ENCODE results near the gene CCNA2. TPM values are rescaled to one million over a fixed set of nuclear protein-coding genes. Genes with fewer than 3 reads are reported as not detected.
A peak's percentile ranks its signal among the peaks of the same experiment; 100 is the strongest.

CCNA2 gene
- 100 to 1,000 TPM; 128 to 143 TPM for total RNA-seq

DNA sequence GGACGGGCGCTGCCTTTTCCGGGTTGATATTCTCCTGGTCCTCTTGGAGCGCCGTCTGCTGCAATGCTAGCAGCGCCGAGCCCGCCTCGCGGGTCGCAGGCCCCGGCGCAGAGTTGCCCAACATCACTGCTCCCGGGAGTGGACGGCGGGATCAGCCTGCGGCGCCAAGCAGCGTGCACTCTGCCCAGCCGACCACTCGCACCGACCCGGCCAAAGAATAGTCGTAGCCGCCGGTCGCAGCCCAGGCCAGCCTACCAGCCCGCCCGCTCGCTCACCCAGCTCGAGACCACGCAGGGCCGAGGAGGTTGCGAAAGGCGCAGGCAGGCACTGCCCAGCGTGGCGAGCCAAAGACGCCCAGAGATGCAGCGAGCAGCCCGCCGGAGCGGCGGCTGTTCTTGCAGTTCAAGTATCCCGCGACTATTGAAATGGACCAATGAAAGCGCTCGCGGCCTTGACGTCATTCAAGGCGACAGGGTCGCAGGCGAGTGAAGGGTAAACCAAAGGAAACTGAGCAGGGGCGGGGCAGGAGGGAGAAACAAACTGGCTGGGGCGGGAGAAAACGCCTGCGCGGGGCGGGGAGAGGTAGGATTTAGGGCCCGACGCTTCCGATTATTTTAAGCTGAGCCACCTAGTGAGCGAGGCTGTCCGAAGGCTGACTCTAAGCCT, at the start of gene CCNA2:
Gene CCNA2, minus strand, starts transcription at position 379 of the 666 bp plus-strand sequence. Its CDS starts 255 bp downstream, at position 124.
- Mint-ChIP-seq H3K27ac (peak within 1 kb of the TSS; percentile 99), H3K36me3 (ENCODE audit: low read depth) (peaks cover 40% of the 10 kb centered on the region), H3K27me3 (no peaks in the 10 kb centered on the region), H3K9me3 (no peaks in the 10 kb centered on the region), H3K4me3 (peak within 1 kb of the TSS; percentile 96), H3K4me1 (peaks cover 34% of the 10 kb centered on the region)
- peak; percentile 99 for DNase-seq
- ChIA-PET CTCF (interaction anchor here (1.0 to 1.1 kb wide), 2 partner anchors 10 to 33 kb away, joined by 3 read pairs; no protein-coding TSS in a partner anchor), POLR2A (interaction anchor here (1.0 to 1.1 kb wide), 2 partner anchors 21 to 38 kb away, joined by 4 read pairs; no protein-coding TSS in a partner anchor)

GRCh38 chr4:121869841-121870822, 46.4 kb upstream of the CCNA2 start, which contains the start of gene BBS7:
Gene BBS7 (minus strand): TSS chr4:121870474. CDS start chr4:121870313, 161 bp downstream.
- Mint-ChIP-seq H3K9me3 (peaks cover 2% of the 10 kb centered on the region), H3K36me3 (ENCODE audit: low read depth) (peaks cover 21% of the 10 kb centered on the region), H3K4me1 (peaks cover 16% of the 10 kb centered on the region), H3K4me3 (peak within 1 kb of the TSS; percentile 85), H3K27ac (peak within 1 kb of the TSS; percentile 93), H3K27me3 (peaks cover 21% of the 10 kb centered on the region)
- CTCF ChIA-PET = interaction anchor here (0.5 to 2.1 kb wide), 6 partner anchors 12 to 1887 kb away, joined by 3 to 5 read pairs (median 4); partner anchors contain the start of gene SPRY1
- peak; percentile 97 for DNase-seq
- POLR2A ChIA-PET = no interaction called here

GRCh38 chr4:121863799-121864198, 40.1 kb upstream of the CCNA2 start:
- DNase-seq = no peak
- Mint-ChIP-seq H3K4me1 (peaks cover 5% of the 10 kb centered on the region), H3K27me3 (no peaks in the 10 kb centered on the region), H3K27ac (no peak overlapping the region), H3K4me3 (no peak overlapping the region), H3K9me3 (peaks cover 2% of the 10 kb centered on the region), H3K36me3 (ENCODE audit: low read depth) (peaks cover 32% of the 10 kb centered on the region)
- POLR2A ChIA-PET = interaction anchor here (0.5 kb wide), 1 partner anchor 14 kb away, joined by 4 read pairs; no protein-coding TSS in a partner anchor
- CTCF ChIA-PET = interaction anchor here (0.6 kb wide), 1 partner anchor 1452 kb away, joined by 3 read pairs; no protein-coding TSS in a partner anchor

DNA sequence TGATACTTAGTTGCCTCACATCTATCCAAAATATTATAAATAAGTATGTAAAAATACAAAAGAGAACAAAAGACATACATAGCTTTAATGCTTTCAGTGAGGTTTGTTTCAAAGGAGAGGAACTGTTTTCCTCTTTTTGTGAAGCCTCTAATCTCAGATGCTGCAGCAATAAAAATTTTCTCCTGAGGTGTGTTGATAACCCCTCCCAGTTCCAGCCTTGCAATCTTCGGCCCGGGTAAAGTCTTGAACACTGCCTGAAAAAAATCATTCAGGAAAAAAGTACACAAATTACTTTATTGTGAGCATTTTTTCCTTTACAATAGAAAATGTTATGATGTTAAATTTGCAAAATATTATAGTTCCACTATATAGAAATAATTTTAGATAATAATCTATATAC, 37.7 kb upstream of the CCNA2 start:
- Mint-ChIP-seq H3K27me3 (no peaks in the 10 kb centered on the region), H3K4me1 (peaks cover 2% of the 10 kb centered on the region), H3K27ac (no peak overlapping the region), H3K4me3 (no peak overlapping the region), H3K36me3 (ENCODE audit: low read depth) (peaks cover 26% of the 10 kb centered on the region), H3K9me3 (peaks cover 2% of the 10 kb centered on the region)
- POLR2A ChIA-PET = no interaction called here
- no peak for DNase-seq
- CTCF ChIA-PET = no interaction called here

DNA sequence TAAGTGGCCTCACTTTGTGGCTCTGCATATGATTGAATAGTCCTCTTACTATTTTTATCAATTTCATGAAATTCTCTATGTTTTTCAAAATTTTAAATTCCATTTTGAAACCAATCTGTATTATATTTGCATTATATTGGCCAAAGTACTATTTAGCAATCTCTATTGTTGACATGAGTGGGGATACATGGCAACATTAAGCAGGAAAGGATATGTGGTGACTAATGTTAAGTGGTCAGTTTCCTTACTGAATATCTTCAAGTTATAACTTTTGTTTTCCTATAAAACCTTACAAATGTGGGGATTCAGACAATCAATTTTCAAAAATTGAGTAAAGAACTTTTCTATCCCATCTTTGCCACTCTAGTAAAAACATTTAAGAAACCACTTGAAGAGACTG, 36.4 kb upstream of the CCNA2 start:
- no peak for DNase-seq
- Mint-ChIP-seq H3K27me3 (no peaks in the 10 kb centered on the region), H3K4me3 (no peak overlapping the region), H3K36me3 (ENCODE audit: low read depth) (peaks cover 18% of the 10 kb centered on the region), H3K4me1 (no peaks in the 10 kb centered on the region), H3K9me3 (no peaks in the 10 kb centered on the region), H3K27ac (no peak overlapping the region)
- ChIA-PET CTCF (no interaction called here), POLR2A (no interaction called here)

DNA sequence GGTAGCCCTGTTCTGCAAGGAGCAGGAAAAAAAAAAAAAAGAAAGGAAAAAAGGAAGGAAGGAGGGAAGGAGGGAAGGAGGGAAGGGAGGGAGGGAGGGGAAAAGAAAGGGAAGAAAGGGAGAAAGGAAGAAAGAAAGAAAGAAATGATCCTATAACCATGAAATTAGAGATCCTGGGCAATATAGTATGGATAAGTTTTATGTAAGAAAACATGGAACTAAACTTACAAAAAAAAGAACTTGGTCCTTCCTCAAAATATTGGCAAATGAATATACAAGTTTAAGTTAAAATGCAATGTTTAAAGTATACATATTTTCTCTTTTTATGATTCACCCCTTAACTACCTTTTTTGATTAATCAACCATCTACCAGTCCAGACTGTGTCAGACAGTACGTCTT, 27.7 kb upstream of the CCNA2 start:
- Mint-ChIP-seq H3K27me3 (no peaks in the 10 kb centered on the region), H3K9me3 (no peaks in the 10 kb centered on the region), H3K4me3 (no peak overlapping the region), H3K4me1 (no peaks in the 10 kb centered on the region), H3K36me3 (ENCODE audit: low read depth) (peaks cover 17% of the 10 kb centered on the region), H3K27ac (no peak overlapping the region)
- no peak for DNase-seq
- POLR2A ChIA-PET = no interaction called here
- CTCF ChIA-PET = no interaction called here

GRCh38 chr4:121846662-121847061, 23.0 kb upstream of the CCNA2 start:
- no peaks in the 10 kb centered on the region for H3K9me3 Mint-ChIP-seq
- no peaks in the 10 kb centered on the region for H3K27me3 Mint-ChIP-seq
- H3K4me1 Mint-ChIP-seq = no peaks in the 10 kb centered on the region
- H3K27ac Mint-ChIP-seq = no peak overlapping the region
- CTCF ChIA-PET = interaction anchor here (1.1 kb wide), 1 partner anchor 17 kb away, joined by 4 read pairs; no protein-coding TSS in a partner anchor
- no peak for DNase-seq
- POLR2A ChIA-PET = no interaction called here
- H3K36me3 Mint-ChIP-seq (ENCODE audit: low read depth) = peaks cover 25% of the 10 kb centered on the region
- no peak overlapping the region for H3K4me3 Mint-ChIP-seq

DNA sequence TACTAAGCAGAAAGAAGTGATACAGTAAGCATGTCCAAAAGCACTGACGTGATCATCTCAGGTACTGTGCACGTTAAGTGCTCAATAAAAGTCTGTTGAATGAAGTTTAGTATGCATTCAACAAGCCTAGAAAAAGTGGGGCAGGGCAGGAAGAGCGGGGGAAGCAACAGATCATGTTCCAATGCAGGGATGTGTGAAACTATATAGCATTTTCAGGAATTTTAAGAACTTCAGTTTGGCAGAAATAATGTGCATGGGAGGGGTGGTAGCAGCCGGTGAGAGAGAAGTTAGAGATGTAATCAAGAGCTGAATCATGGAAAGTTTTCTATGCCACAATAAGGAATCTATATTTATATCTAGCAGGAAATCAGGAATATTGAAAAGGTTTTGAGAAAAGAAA, 19.2 kb upstream of the CCNA2 start:
- DNase-seq = no peak
- H3K9me3 Mint-ChIP-seq = no peaks in the 10 kb centered on the region
- H3K36me3 Mint-ChIP-seq (ENCODE audit: low read depth) = peaks cover 31% of the 10 kb centered on the region
- no peak overlapping the region for H3K27ac Mint-ChIP-seq
- no peaks in the 10 kb centered on the region for H3K4me1 Mint-ChIP-seq
- no peak overlapping the region for H3K4me3 Mint-ChIP-seq
- ChIA-PET CTCF (no interaction called here), POLR2A (no interaction called here)
- H3K27me3 Mint-ChIP-seq = no peaks in the 10 kb centered on the region

GRCh38 chr4:121838136-121838535, 14.5 kb upstream of the CCNA2 start:
- Mint-ChIP-seq H3K27ac (no peak overlapping the region), H3K36me3 (ENCODE audit: low read depth) (peaks cover 21% of the 10 kb centered on the region)
- POLR2A ChIA-PET = no interaction called here

DNA sequence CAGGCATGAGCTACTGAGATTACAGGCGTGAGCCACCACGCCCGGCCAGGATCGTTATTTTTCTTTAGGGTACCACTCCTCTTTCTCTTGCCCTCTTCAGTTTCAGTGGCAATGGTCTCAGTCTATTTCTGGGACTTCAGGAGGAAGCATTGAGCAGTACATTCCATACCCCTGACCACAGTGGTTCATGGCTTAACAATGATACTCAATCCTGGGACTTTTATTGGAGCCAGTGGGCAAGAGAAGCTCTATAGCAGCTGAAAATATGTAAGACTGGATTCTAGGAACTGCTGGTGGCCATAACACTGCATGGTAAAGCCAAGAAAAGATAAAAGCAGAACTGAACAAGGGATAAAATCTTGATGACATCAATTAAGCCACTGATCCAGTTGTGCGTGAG, 5.8 kb upstream of the CCNA2 start:
- Mint-ChIP-seq H3K36me3 (ENCODE audit: low read depth) (no peaks in the 10 kb centered on the region), H3K9me3 (no peaks in the 10 kb centered on the region), H3K27me3 (no peaks in the 10 kb centered on the region), H3K27ac (no peak overlapping the region), H3K4me3 (no peak overlapping the region), H3K4me1 (peaks cover 3% of the 10 kb centered on the region)
- ChIA-PET POLR2A (no interaction called here), CTCF (interaction anchor here (1.0 to 1.3 kb wide), 3 partner anchors 15 to 71 kb away, joined by 3 to 4 read pairs (median 3); no protein-coding TSS in a partner anchor)
- no peak for DNase-seq

More at GRCh38 chr4:121838136-121838535, 14.5 kb upstream of the CCNA2 start:
- Mint-ChIP-seq H3K9me3 (no peaks in the 10 kb centered on the region), H3K4me1 (no peaks in the 10 kb centered on the region), H3K4me3 (no peak overlapping the region), H3K27me3 (no peaks in the 10 kb centered on the region)
- CTCF ChIA-PET = no interaction called here
- DNase-seq = no peak

DNA sequence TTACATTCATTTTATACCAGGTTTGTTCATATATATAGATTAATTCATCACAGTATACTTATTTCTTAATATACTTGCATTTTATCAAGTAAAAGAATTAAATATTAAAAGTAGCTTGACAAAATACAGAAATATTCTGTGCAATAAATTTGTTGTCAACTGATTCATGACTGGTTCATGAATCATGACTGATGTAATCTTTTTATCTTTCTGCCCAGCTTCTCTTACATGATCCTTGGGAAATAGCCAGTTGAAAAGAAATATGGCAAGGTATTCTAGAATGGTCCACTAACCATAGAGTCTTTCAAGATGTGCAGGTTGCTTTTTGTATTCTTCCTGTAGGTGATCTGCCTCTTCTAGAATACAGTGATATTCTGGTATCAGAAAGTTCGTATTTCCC, 4.2 kb upstream of the CCNA2 start:
- Mint-ChIP-seq H3K27ac (no peak overlapping the region), H3K9me3 (no peaks in the 10 kb centered on the region), H3K27me3 (no peaks in the 10 kb centered on the region), H3K36me3 (ENCODE audit: low read depth) (peaks cover 5% of the 10 kb centered on the region), H3K4me1 (peaks cover 3% of the 10 kb centered on the region), H3K4me3 (no peak overlapping the region)
- POLR2A ChIA-PET = no interaction called here
- CTCF ChIA-PET = no interaction called here
- DNase-seq = no peak

DNA sequence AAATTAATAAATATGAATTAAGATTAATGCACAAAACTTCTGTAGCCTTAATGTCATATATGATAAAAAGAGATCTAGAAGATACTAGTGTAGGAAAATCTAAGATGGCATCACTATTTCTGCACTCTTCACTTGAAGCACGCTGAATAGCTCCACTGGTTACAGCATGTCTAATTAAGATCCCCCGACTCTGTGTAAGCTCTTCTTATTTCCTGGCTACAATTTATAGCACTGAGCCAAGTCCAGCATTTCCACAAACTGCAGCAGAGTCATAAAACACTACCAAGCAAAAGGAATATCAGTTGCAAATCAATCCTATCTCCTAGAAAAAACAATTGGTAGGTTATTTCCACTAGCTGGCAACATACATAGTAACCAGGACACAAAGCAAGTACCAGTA, 1.3 kb upstream of the CCNA2 start:
- no peak overlapping the region for H3K27ac Mint-ChIP-seq
- H3K27me3 Mint-ChIP-seq = no peaks in the 10 kb centered on the region
- CTCF ChIA-PET = no interaction called here
- H3K4me1 Mint-ChIP-seq = peaks cover 23% of the 10 kb centered on the region
- POLR2A ChIA-PET = no interaction called here
- DNase-seq = no peak
- no peak overlapping the region for H3K4me3 Mint-ChIP-seq
- no peaks in the 10 kb centered on the region for H3K9me3 Mint-ChIP-seq
- H3K36me3 Mint-ChIP-seq (ENCODE audit: low read depth) = peaks cover 30% of the 10 kb centered on the region

DNA sequence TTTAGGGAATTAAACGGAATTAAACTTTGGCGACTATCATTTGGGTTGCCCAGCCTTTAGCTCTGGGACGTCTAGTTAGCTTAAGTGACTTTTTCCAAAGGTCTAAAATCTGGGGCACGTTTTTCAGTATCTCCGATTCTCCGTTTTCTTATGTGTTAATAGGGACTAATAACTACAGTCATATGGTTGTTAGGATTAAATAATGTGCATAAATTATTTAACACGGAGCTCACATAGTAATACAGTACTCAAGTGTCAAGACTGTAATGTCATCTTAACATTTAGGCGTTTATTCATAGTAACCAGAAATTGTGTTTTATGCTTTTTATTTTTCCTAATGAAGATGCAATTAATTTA, 466 bp upstream of the CCNA2 start:
- Mint-ChIP-seq H3K27ac (peak overlapping the region; percentile 99), H3K4me1 (peaks cover 29% of the 10 kb centered on the region), H3K9me3 (no peaks in the 10 kb centered on the region), H3K27me3 (no peaks in the 10 kb centered on the region), H3K4me3 (peak overlapping the region; percentile 96), H3K36me3 (ENCODE audit: low read depth) (peaks cover 35% of the 10 kb centered on the region)
- CTCF ChIA-PET = interaction anchor here (1.1 kb wide), 1 partner anchor 11 kb away, joined by 3 read pairs; no protein-coding TSS in a partner anchor
- DNase-seq = no peak
- POLR2A ChIA-PET = interaction anchor here (1.0 to 1.1 kb wide), 2 partner anchors 21 to 39 kb away, joined by 4 read pairs; no protein-coding TSS in a partner anchor

Data from activated CD4-positive, alpha-beta T cell treated with anti-CD3 and anti-CD28 coated beads, Interleukin-2, amount 10 ng/mL, durations not matched to agents 7 days and 5 days (primary cell).